Neural cell (in vitro differentiated cells): Measurements from ENCODE around the gene IGSF9B.

ENCODE experiments used
- EP300 ChIP-seq: fragments of 450-650 bp; conservative IDR thresholded peaks from 2 replicates; pipeline ENCODE4 v1.6.1; 2014; ENCODE audit warnings: antibody characterized with exemption, mild to moderate bottlenecking, moderate library complexity; ENCODE audit not compliant: poor library complexity, severe bottlenecking
- EZH2 ChIP-seq: fragments of 200-600, 300-800 bp; shearing (Covaris generic), sonication (generic); IDR thresholded peaks from 2 replicates; pipeline ENCODE4 v1.6.1; 2014; ENCODE audit warnings: antibody characterized with exemption, low read length, borderline replicate concordance, mild to moderate bottlenecking; ENCODE audit not compliant: insufficient read depth, poor library complexity, severe bottlenecking
- RAD21 ChIP-seq: fragments of 450-650 bp; conservative IDR thresholded peaks from 2 replicates; pipeline ENCODE4 v1.6.1; 2014; ENCODE audit warnings: antibody characterized with exemption, mild to moderate bottlenecking, moderate library complexity

DNA sequence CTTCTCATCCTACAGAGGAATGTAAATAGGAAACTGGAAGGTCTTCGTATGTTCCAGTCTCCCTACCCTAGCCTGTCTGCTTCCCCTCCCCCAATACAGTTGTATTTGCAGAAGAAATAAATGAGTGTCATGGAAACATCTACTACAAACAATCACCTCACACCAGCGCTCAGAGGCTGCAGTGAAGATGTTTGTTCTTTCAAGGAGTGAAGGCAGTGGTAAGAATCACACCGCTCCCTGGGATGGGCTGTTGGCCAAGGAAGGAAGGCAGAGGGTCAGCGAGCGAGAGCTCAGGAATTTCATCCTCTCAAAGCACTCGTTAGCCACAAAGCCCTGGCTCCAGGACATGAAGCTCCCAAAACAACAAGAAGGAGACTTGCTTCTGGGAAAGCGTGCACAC, 1.1 kb upstream of the IGSF9B start:
- TF ChIP-seq EP300 (no peak), EZH2 (no peak), RAD21 (no peak)
